Activated T-cell treated with anti-CD3 and anti-CD28 coated beads, Interleukin-2, amount 50 U/mL, for 24 hours (primary cell): ENCODE data around the gene EML2.

ENCODE experiments used
- DNase-seq: peaks from one replicate; pipeline ENCODE4 v3.0.0-alpha.2; 2020
- H3K27ac Mint-ChIP-seq: 2 replicates; pipeline ENCODE4 v1.8.0; 2020; ENCODE audit warnings: mild to moderate bottlenecking, mixed read lengths
- H3K27me3 Mint-ChIP-seq: 2 replicates; pipeline ENCODE4 v1.8.0; 2020; ENCODE audit warnings: mixed read lengths
- H3K36me3 Mint-ChIP-seq: 2 replicates; pipeline ENCODE4 v1.8.0; 2020; ENCODE audit warnings: low read depth, mixed read lengths
- H3K4me1 Mint-ChIP-seq: 2 replicates; pipeline ENCODE4 v1.8.0; 2020; ENCODE audit warnings: low read depth, mixed read lengths
- H3K4me3 Mint-ChIP-seq: 2 replicates; pipeline ENCODE4 v1.8.0; 2020; ENCODE audit warnings: mild to moderate bottlenecking, moderate library complexity, mixed read lengths
- H3K9me3 Mint-ChIP-seq: 2 replicates; pipeline ENCODE4 v1.8.0; 2020; ENCODE audit warnings: mixed read lengths

Gene EML2

GRCh38 chr19:45663800-45664199 is 24.6 kb upstream of the EML2 start:
- Mint-ChIP-seq H3K27ac (no peak overlapping the region), H3K4me3 (no peak overlapping the region), H3K36me3 (no peaks in the 10 kb centered on the region), H3K4me1 (peaks cover 19% of the 10 kb centered on the region), H3K27me3 (peaks cover 12% of the 10 kb centered on the region), H3K9me3 (no peaks in the 10 kb centered on the region)
- DNase-seq: no peak

GRCh38 chr19:45660636-45661035 is 21.4 kb upstream of the EML2 start:
- Mint-ChIP-seq H3K36me3 (no peaks in the 10 kb centered on the region), H3K27ac (no peak overlapping the region), H3K27me3 (peaks cover 6% of the 10 kb centered on the region), H3K4me1 (peaks cover 2% of the 10 kb centered on the region), H3K4me3 (no peak overlapping the region), H3K9me3 (no peaks in the 10 kb centered on the region)
- no peak for DNase-seq

- Mint-ChIP-seq H3K27ac (no peak overlapping the region), H3K9me3 (no peaks in the 10 kb centered on the region), H3K4me3 (no peak overlapping the region), H3K36me3 (no peaks in the 10 kb centered on the region), H3K27me3 (peaks cover 3% of the 10 kb centered on the region), H3K4me1 (peaks cover 2% of the 10 kb centered on the region)
- DNase-seq: no peak
These were observed 20.0 kb upstream of the EML2 start for GRCh38 chr19:45659096-45659729.

GRCh38 chr19:45657520-45658167 is 18.4 kb upstream of the EML2 start:
- Mint-ChIP-seq H3K27ac (no peak overlapping the region), H3K9me3 (no peaks in the 10 kb centered on the region), H3K27me3 (peaks cover 3% of the 10 kb centered on the region), H3K36me3 (no peaks in the 10 kb centered on the region), H3K4me1 (no peaks in the 10 kb centered on the region), H3K4me3 (no peak overlapping the region)
- no peak for DNase-seq

- Mint-ChIP-seq H3K36me3 (no peaks in the 10 kb centered on the region), H3K4me1 (no peaks in the 10 kb centered on the region), H3K27me3 (no peaks in the 10 kb centered on the region), H3K4me3 (no peak overlapping the region), H3K27ac (no peak overlapping the region), H3K9me3 (no peaks in the 10 kb centered on the region)
- no peak for DNase-seq
These were observed 15.9 kb upstream of the EML2 start for GRCh38 chr19:45655073-45655472.

- Mint-ChIP-seq H3K27ac (no peak overlapping the region), H3K36me3 (no peaks in the 10 kb centered on the region), H3K4me1 (no peaks in the 10 kb centered on the region), H3K4me3 (no peak overlapping the region), H3K27me3 (no peaks in the 10 kb centered on the region), H3K9me3 (no peaks in the 10 kb centered on the region)
- DNase-seq: no peak
These were observed 14.4 kb upstream of the EML2 start for GRCh38 chr19:45653634-45654033.

GRCh38 chr19:45650722-45651121 is 11.5 kb upstream of the EML2 start:
- Mint-ChIP-seq H3K36me3 (no peaks in the 10 kb centered on the region), H3K9me3 (no peaks in the 10 kb centered on the region), H3K4me1 (peaks cover 9% of the 10 kb centered on the region), H3K4me3 (no peak overlapping the region), H3K27ac (no peak overlapping the region), H3K27me3 (peaks cover 5% of the 10 kb centered on the region)
- DNase-seq: no peak

GRCh38 chr19:45646345-45646698 is 7.1 kb upstream of the EML2 start:
- H3K4me1 Mint-ChIP-seq: peaks cover 35% of the 10 kb centered on the region
- H3K4me3 Mint-ChIP-seq: peak overlapping the region; percentile 76
- H3K27ac Mint-ChIP-seq: peak overlapping the region; percentile 77
- DNase-seq: no peak
- peaks cover 8% of the 10 kb centered on the region for H3K36me3 Mint-ChIP-seq
- peaks cover 5% of the 10 kb centered on the region for H3K27me3 Mint-ChIP-seq
- peaks cover under 1% of the 10 kb centered on the region for H3K9me3 Mint-ChIP-seq

- H3K36me3 Mint-ChIP-seq: peaks cover 13% of the 10 kb centered on the region
- H3K4me3 Mint-ChIP-seq: peak overlapping the region; percentile 76
- H3K9me3 Mint-ChIP-seq: peaks cover 3% of the 10 kb centered on the region
- peaks cover 40% of the 10 kb centered on the region for H3K4me1 Mint-ChIP-seq
- DNase-seq: peak; percentile 86
- H3K27me3 Mint-ChIP-seq: peaks cover 5% of the 10 kb centered on the region
- H3K27ac Mint-ChIP-seq: peak overlapping the region; percentile 77
These were observed 6.6 kb upstream of the EML2 start for GRCh38 chr19:45645631-45646344.

GRCh38 chr19:45645068-45645630 is 6.0 kb upstream of the EML2 start:
- Mint-ChIP-seq H3K27me3 (peaks cover 5% of the 10 kb centered on the region), H3K27ac (peak overlapping the region; percentile 77), H3K4me1 (peaks cover 43% of the 10 kb centered on the region), H3K9me3 (peaks cover 3% of the 10 kb centered on the region), H3K4me3 (peak overlapping the region; percentile 76), H3K36me3 (peaks cover 17% of the 10 kb centered on the region)
- no peak for DNase-seq

- Mint-ChIP-seq H3K9me3 (peaks cover 3% of the 10 kb centered on the region), H3K4me3 (peak overlapping the region; percentile 92), H3K27me3 (peaks cover 5% of the 10 kb centered on the region), H3K36me3 (peaks cover 21% of the 10 kb centered on the region), H3K27ac (peak overlapping the region; percentile 98), H3K4me1 (peaks cover 46% of the 10 kb centered on the region)
- DNase-seq: no peak
These were observed 5.0 kb upstream of the EML2 start for GRCh38 chr19:45643927-45644771.

- H3K27ac Mint-ChIP-seq: peak overlapping the region; percentile 98
- H3K27me3 Mint-ChIP-seq: peaks cover 5% of the 10 kb centered on the region
- H3K9me3 Mint-ChIP-seq: peaks cover 3% of the 10 kb centered on the region
- peaks cover 55% of the 10 kb centered on the region for H3K4me1 Mint-ChIP-seq
- peak; percentile 98 for DNase-seq
- H3K36me3 Mint-ChIP-seq: peaks cover 29% of the 10 kb centered on the region
- peak overlapping the region; percentile 92 for H3K4me3 Mint-ChIP-seq
These were observed 4.1 kb upstream of the EML2 start for GRCh38 chr19:45643024-45643926.

- H3K27ac Mint-ChIP-seq: peak overlapping the region; percentile 98
- H3K27me3 Mint-ChIP-seq: peaks cover 5% of the 10 kb centered on the region
- peak; percentile 87 for DNase-seq
- peaks cover 3% of the 10 kb centered on the region for H3K9me3 Mint-ChIP-seq
- H3K4me3 Mint-ChIP-seq: peak overlapping the region; percentile 92
- peaks cover 57% of the 10 kb centered on the region for H3K4me1 Mint-ChIP-seq
- H3K36me3 Mint-ChIP-seq: peaks cover 44% of the 10 kb centered on the region
These were observed 2.3 kb upstream of the EML2 start for GRCh38 chr19:45641274-45642105.
